GM12891 (cell line): Measurements from ENCODE around the gene UGCG.

ENCODE experiments used
- PAX5 ChIP-seq: IDR thresholded peaks from 2 replicates; pipeline ENCODE4 v1.6.1; 2011; ENCODE audit warnings: low read length, moderate library complexity, mild to moderate bottlenecking; ENCODE audit not compliant: insufficient read depth, severe bottlenecking
- POLR2A ChIP-seq: IDR thresholded peaks from 2 replicates; pipeline ENCODE4 v1.6.1; 2011; ENCODE audit warnings: low read depth, low read length, control low read depth
- POLR2AphosphoS5 ChIP-seq: IDR thresholded peaks from 2 replicates; pipeline ENCODE4 v1.6.1; 2011; ENCODE audit warnings: low read depth, low read length, control low read depth
- POU2F2 ChIP-seq: IDR thresholded peaks from 2 replicates; pipeline ENCODE4 v1.6.1; 2011; ENCODE audit warnings: low read depth, mild to moderate bottlenecking, control low read depth, low read length, moderate library complexity
- SPI1 ChIP-seq: IDR thresholded peaks from 2 replicates; pipeline ENCODE4 v1.6.1; 2011; ENCODE audit warnings: low read depth, low read length, control low read depth

GRCh38 chr9:111851553-111851952 lies 45.1 kb upstream of the UGCG start:
- TF ChIP-seq POLR2A (no peak), SPI1 (no peak), PAX5 (no peak), POLR2AphosphoS5 (no peak), POU2F2 (no peak)
